Dermis lymphatic vessel endothelial cell (primary cell): ENCODE data around the gene SCO1. TPM values are rescaled to one million over a fixed set of nuclear protein-coding genes. Genes with fewer than 3 reads are reported as not detected.

Source experiments
- total RNA-seq: library from RNA; depleted of rRNA; stranded (reverse); fragments of >200 nt; gene quantifications from 2 replicates; pipeline ENCODE4 v1.2.1, GENCODE V29; 2014

SCO1 gene
- 28.9 and 54.6 TPM in 2 replicates for total RNA-seq

GRCh38 chr17:10697092-10698081 is at the start of gene SCO1, which contains the start of gene ADPRM:
SCO1 (minus strand) TSS chr17:10697533; CDS start chr17:10697507, 26 bp downstream.
ADPRM (plus strand) TSS chr17:10697594; CDS start chr17:10704927, 7,333 bp downstream.

GRCh38 chr17:10729334-10730193 is 32.2 kb upstream of the SCO1 start, which contains the start of gene TMEM220:
TMEM220 (minus strand) TSS chr17:10730023; CDS start chr17:10729851, 172 bp downstream.

GRCh38 chr17:10657148-10657547 is 40.2 kb downstream of the SCO1 start, which contains the start of gene MYH3:
MYH3 (minus strand) TSS chr17:10657309; CDS start chr17:10655064, 2,245 bp downstream.

Other genes starting within 250 kb of the SCO1 start
- not detected in 2 replicates for gene MYH4, start 228.0 kb downstream of the SCO1 start, total RNA-seq
- under 0.01 TPM in 1 of 2 replicates, not detected in the other for gene MYH1, start 179.0 kb downstream of the SCO1 start, total RNA-seq
- gene MYH2, start 147.9 kb downstream of the SCO1 start, total RNA-seq, result not detected in 2 replicates
- 0.22 and 0.52 TPM in 2 replicates for gene MYH3, start 40.2 kb downstream of the SCO1 start, total RNA-seq
- gene ADPRM, start 61 bp upstream of the SCO1 start, total RNA-seq, result 11.3 and 12.8 TPM in 2 replicates
- gene TMEM220, start 32.5 kb upstream of the SCO1 start, total RNA-seq, result 2.3 and 5.0 TPM in 2 replicates
- gene TMEM238L, start 106.6 kb upstream of the SCO1 start, total RNA-seq, result not detected in 2 replicates
- not detected in 2 replicates for gene PIRT, start 140.6 kb upstream of the SCO1 start, total RNA-seq